Brain pericyte (primary cell): Measurements from ENCODE around the gene PAN3.

Source experiments
- DNase-seq: peaks from one replicate; pipeline ENCODE4 v3.0.0-alpha.2; 2012; ENCODE audit warnings: low read depth, low spot score

PAN3 gene

GRCh38 chr13:28337166-28338005 is 199.0 kb downstream of the PAN3 start:
- DNase-seq: no peak

GRCh38 chr13:28338006-28338574 is 199.7 kb downstream of the PAN3 start:
- DNase-seq: no peak

- no peak for DNase-seq
Observed at GRCh38 chr13:28338742-28339141, 200.4 kb downstream of the PAN3 start.

- DNase-seq: no peak
Observed at GRCh38 chr13:28339419-28339818, 201.1 kb downstream of the PAN3 start.

GRCh38 chr13:28340272-28340793 is 202.0 kb downstream of the PAN3 start:
- DNase-seq: no peak

GRCh38 chr13:28342251-28342650 is 203.9 kb downstream of the PAN3 start:
- DNase-seq: no peak

GRCh38 chr13:28344163-28344562 is 205.8 kb downstream of the PAN3 start:
- DNase-seq: no peak
